NCI-H2029 treated with DMSO at 0.1 percent for 48 hours (cell line): ENCODE results near the gene CDK14.
A peak's percentile ranks its signal among the peaks of the same experiment; 100 is the strongest.

Source experiments
- DNase-seq: peaks from one replicate; lab custom pipeline; 2025; lab: John Stamatoyannopoulos, UW

The CDK14 gene

DNA sequence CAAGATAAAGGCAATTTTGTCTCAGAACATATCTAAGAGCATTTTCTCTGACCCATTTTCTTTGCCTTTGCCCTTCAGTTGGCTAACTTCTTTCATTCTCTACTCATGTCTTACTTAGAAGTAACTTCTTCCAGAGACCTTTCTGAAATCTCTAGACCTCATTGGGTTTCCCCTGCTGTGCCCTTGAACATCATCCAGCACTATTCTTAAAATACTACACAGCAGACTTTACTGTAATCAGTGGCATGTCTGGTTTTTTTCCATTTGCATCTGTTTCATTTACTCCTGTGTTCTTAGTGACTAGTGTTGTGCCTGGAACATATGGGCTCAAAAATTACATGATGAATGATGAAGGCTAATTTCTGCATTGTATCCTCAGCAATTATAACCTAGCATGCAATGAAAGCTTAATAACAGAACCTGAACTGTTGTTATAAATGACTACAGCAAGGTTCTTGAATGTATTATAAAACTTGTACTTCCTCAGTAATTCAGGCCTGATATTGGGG lies 301.9 kb downstream of the CDK14 start:
- DNase-seq = no peak

DNA sequence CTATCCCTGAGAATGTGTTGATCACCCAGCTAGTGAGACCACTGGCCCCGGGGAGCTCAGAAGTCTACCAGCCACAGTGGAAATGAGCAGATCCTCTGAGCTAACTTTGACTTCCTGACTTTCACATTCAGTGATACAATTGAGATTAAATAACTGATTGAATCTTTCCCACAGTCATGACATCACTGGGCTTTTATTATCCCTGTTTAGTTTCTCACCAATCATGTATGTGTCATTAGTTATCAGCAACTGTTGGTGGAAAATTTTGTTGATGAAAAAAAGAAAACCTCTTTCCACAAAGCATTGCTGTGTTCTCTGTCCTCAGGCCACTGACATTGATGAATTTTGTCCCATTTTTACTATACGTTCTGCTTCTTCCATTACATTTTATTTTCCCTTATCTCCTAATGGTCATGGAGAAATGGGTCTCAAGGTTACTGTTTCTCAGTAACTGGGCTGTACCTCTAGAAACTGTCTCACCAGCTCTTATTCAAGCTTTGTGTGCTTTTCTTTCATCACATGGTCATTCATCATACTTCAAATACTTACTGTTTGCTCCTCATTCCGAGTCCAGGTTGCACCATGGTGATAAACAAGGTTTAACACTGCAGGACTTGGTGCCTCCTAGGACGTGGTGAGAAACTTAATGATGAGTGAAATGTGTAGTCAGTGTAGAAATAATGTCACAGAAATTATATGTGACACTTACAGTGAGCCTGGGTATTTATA lies 304.7 kb downstream of the CDK14 start:
- DNase-seq = no peak

- no peak for DNase-seq
Measured at GRCh38 chr7:90903841-90904240, 307.7 kb downstream of the CDK14 start.

DNA sequence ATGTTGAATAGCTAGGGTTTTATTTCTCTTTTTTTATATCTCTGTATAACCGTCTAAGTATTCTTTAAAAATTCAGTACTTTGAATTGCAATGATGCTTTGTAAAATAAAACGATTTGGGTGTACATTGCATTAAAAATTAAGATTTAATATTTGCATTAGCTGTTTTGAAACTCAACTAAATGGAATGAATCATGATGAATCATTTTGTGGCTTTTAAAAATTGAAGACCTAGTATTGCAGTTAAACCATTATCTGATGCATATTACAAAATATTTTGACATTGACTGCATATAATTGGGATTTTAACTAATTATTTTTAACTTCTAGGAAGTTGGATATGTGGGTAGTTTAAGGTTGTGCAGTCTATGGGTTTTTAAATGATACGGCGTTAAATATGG lies 314.0 kb downstream of the CDK14 start:
- DNase-seq = no peak

DNA sequence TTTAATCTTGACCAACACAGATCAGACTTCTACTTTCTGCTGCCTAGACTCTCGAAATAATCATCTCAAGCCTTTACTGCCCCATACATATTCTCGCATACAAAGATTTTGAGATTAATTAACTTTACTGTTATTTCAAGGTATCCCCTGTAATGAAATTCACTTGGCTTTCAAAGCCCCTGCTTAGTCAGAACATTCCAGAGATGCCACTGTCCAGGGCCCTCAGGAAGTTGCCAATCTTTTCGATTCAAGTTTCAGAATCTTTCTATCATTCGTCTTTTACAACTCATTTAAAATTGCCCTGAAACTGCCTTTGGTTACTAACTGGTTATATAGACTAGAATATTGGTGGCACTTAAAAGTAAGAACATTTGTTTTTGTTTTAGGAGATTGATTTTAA lies 320.2 kb downstream of the CDK14 start:
- no peak for DNase-seq

GRCh38 chr7:90917539-90917938 lies 321.4 kb downstream of the CDK14 start:
- DNase-seq = no peak

DNA sequence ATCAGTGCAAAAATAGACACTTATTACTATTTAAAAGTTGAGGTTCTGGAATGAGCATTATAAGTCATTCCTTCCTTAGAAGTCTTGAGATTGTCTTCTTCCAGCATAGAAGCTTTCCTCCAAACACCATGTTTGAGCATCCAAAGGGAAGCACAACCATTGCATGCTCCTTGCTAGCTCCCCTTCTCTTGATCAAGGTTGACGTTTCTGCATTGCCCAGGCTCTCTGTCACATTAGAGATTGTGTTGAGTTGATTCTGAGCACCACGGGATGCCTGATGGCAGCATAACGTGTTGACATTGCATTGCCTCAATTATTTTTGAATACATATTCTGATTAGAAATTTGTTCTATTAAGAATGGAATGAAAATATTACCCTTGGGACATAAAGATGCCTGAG lies 322.2 kb downstream of the CDK14 start:
- no peak for DNase-seq

DNA sequence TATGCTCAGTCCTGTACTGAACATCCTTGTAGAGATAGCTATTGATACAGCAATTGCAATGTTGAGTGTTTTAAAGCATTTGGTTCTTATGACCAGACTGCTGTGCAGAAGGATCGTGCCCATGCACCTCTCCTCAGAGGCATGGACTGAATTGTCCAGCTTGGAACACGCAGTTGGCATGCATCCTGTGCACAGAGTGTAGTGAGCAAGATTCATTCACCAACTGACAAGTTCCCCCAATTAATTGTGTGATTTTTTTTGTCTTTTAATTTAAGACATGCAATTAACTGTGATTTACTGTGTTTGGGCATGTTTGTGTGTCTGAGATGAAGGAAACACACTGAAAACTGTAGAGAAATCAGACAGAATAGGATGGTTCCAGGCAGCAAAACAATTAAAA lies 323.7 kb downstream of the CDK14 start:
- no peak for DNase-seq

GRCh38 chr7:90920336-90920735 lies 324.2 kb downstream of the CDK14 start:
- DNase-seq = no peak

GRCh38 chr7:90923541-90923997 lies 327.4 kb downstream of the CDK14 start:
- no peak for DNase-seq

GRCh38 chr7:90928700-90929424 lies 332.7 kb downstream of the CDK14 start:
- peak; percentile 57 for DNase-seq

- DNase-seq = peak; percentile 52
Measured at GRCh38 chr7:90931986-90932916, 336.1 kb downstream of the CDK14 start.

- no peak for DNase-seq
Measured at GRCh38 chr7:90933041-90933440, 336.9 kb downstream of the CDK14 start.

- no peak for DNase-seq
Measured at GRCh38 chr7:90933984-90934383, 337.9 kb downstream of the CDK14 start.

GRCh38 chr7:90938371-90938770 lies 342.2 kb downstream of the CDK14 start:
- no peak for DNase-seq

DNA sequence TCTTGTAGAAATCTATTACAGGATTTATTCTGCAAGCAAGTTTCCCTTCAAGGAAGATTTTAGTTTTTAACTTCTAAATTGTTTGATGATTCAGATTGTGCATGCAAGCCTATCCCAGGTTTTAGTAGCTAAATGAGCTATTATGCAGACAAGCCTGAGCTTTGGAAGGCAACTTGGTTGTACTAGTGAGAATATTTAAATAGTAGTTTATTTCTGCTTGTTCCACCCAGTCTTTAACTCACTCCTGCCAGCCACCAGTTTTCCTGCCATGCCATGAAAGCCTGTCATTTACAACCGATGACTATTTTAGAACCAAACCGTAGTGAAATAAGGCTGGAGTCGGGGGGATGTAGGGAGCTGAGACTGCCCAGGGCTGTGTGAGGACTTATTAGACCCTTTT lies 343.5 kb downstream of the CDK14 start:
- no peak for DNase-seq

GRCh38 chr7:90944021-90944420 lies 347.9 kb downstream of the CDK14 start:
- DNase-seq = no peak

- DNase-seq = no peak
Measured at GRCh38 chr7:90945104-90945787, 349.1 kb downstream of the CDK14 start.

DNA sequence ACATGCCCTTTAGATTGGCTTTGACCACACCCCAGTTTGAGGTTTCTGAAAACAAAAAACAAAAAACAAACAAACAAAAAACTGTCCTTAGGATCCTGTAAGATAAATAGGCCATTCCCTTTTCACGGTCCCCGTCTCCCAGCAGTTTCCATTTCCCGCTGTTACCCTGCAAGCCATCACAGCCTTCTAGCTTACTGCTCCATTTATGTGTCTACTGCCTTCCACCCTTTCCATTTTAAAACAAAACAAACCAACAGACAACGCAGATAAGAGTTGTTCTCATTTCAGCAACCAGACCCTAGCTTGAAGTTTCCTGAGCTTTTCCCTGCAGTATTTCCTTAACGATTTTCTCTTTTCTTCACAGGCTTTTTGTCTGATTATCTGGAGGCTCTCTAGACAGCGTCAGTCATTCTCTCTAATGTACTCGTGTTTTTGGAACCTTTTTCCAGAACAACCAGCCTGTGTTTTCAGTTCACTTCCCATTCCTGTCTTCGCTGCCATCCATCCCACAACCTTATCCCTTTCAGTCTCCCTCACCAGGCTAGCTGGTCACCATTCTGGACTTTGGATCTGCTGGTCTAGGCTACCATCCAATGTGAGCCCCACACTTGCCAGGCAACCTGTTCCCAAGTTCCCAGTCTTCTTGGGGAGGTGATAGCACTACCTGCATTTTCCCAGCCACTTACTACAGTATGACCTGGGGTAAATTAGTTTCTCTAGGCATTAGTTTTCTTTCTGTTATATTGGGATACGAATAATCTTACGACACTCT lies 350.8 kb downstream of the CDK14 start:
- no peak for DNase-seq

DNA sequence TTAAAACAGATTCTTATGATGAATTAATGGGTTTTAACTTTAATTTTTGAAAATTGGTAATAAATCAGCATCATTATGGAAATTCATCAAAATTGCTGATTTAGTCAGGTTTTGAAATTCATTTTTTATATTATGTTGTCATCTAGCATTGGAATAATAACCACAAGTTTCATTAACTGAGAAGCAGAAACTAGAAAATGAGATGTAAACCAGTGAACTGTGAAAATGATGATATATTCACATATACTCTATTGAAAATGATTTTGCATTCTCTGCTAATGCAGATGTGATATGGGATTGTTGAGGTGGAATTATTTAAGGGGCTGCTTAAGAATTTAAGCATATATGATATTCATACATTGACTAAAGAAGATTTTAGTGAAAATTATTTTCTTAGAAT lies 352.0 kb downstream of the CDK14 start:
- no peak for DNase-seq

DNA sequence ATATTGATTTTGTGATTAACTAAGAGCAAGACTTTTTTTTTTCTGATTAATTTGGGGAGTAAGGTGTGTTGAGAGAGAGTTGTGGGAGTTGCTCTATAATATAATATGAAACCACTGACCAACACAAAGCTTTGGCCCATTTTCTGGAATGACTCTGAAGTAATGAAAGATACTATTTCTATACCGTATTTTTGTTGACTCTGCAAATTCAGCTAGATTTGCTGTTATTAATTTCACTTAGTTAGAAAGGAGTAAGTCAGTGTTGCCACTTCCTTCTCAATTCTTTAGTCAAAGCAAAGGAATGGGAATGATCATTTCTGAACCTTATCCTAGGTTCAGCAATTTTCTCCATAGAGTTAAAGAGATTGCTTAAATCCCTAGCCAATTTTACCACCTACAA lies 355.1 kb downstream of the CDK14 start:
- no peak for DNase-seq
